Breast epithelium (tissue), 3 donors: ENCODE results near the gene REC114.

Experiments used
- CTCF ChIP-seq, 3 donors: fragments of 450-650 bp; IDR thresholded peaks; one replicate each; pipeline ENCODE4 v1.5.1; 2016 to 2017; ENCODE audit warnings: antibody characterized with exemption in 3 of 3, mild to moderate bottlenecking in 3 of 3, moderate library complexity in 3 of 3
- POLR2A ChIP-seq: fragments of 450-650 bp; IDR thresholded peaks from one replicate; pipeline ENCODE4 v1.6.1; 2016; ENCODE audit warnings: antibody characterized with exemption, mild to moderate bottlenecking, moderate library complexity

GRCh38 chr15:73522011-73522410 is 79.0 kb downstream of the REC114 start:
- TF ChIP-seq CTCF (IDR thresholded peaks at IDR 0.05) = no peak
- no peak for TF ChIP-seq POLR2A
